ENCODE data around the gene DGKD.

DGKD gene

DNA sequence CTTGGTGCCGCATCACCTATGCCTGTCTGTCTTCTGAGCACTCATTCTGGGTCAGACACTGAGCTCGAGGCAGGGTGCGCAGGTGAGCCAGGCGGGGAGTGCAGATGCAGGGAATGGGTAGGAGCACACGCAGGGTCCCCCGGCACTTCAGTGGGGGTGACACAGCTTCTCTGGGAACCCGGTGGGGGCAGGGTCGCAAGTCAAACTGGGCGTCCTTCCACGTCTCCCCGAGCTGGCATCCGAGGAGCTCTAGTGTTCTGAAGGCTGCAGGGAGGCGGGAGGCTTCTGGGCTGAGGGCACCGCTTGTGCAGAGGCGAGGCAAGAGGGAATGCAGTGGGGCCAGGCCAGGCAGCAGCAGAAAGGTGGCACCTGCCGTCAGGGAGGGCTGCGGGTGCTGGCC is 86.0 kb downstream of the DGKD start:
- H3K4me3 ChIP-seq (replicated peaks; ENCODE audit: insufficient read depth, low read length), result no peak overlapping the region
- TF ChIP-seq, protein P1, sequence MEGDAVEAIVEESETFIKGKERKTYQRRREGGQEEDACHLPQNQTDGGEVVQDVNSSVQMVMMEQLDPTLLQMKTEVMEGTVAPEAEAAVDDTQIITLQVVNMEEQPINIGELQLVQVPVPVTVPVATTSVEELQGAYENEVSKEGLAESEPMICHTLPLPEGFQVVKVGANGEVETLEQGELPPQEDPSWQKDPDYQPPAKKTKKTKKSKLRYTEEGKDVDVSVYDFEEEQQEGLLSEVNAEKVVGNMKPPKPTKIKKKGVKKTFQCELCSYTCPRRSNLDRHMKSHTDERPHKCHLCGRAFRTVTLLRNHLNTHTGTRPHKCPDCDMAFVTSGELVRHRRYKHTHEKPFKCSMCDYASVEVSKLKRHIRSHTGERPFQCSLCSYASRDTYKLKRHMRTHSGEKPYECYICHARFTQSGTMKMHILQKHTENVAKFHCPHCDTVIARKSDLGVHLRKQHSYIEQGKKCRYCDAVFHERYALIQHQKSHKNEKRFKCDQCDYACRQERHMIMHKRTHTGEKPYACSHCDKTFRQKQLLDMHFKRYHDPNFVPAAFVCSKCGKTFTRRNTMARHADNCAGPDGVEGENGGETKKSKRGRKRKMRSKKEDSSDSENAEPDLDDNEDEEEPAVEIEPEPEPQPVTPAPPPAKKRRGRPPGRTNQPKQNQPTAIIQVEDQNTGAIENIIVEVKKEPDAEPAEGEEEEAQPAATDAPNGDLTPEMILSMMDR (IDR thresholded peaks at IDR 0.05; ENCODE audit: insufficient read depth, low read length), result no peak
- TF ChIP-seq, protein P2, sequence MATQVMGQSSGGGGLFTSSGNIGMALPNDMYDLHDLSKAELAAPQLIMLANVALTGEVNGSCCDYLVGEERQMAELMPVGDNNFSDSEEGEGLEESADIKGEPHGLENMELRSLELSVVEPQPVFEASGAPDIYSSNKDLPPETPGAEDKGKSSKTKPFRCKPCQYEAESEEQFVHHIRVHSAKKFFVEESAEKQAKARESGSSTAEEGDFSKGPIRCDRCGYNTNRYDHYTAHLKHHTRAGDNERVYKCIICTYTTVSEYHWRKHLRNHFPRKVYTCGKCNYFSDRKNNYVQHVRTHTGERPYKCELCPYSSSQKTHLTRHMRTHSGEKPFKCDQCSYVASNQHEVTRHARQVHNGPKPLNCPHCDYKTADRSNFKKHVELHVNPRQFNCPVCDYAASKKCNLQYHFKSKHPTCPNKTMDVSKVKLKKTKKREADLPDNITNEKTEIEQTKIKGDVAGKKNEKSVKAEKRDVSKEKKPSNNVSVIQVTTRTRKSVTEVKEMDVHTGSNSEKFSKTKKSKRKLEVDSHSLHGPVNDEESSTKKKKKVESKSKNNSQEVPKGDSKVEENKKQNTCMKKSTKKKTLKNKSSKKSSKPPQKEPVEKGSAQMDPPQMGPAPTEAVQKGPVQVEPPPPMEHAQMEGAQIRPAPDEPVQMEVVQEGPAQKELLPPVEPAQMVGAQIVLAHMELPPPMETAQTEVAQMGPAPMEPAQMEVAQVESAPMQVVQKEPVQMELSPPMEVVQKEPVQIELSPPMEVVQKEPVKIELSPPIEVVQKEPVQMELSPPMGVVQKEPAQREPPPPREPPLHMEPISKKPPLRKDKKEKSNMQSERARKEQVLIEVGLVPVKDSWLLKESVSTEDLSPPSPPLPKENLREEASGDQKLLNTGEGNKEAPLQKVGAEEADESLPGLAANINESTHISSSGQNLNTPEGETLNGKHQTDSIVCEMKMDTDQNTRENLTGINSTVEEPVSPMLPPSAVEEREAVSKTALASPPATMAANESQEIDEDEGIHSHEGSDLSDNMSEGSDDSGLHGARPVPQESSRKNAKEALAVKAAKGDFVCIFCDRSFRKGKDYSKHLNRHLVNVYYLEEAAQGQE (IDR thresholded peaks at IDR 0.05; ENCODE audit: insufficient replicate concordance, low read depth), result no peak
- TF ChIP-seq SPI1 (IDR thresholded peaks at IDR 0.05; ENCODE audit: borderline replicate concordance, low read depth) (no peak), GABPA (IDR thresholded peaks at IDR 0.05; ENCODE audit: low read depth) (no peak), POLR2AphosphoS5 (IDR thresholded peaks at IDR 0.05; ENCODE audit: low read depth) (no peak)
- H3K27ac ChIP-seq (replicated peaks), result no peak overlapping the region

DNA sequence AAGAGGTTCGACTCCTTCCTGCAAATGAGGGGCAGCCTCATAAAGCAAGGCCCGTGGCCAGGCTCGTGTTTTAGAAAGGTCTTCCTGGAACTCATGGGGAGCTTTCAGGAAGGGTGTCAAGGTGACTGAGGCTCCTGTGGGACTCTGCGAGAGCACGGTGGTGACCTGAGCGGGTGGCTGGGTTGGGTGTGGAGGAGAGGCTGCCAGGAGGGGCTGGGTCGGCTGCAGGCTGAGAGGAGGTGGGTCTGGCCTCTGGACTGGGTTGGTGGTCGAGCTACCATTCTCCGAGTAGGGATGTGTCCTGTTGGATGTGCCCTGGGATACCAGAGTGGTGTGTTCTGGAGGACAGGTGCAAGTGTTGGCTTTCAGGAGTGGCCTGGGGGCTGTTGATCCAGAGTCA is 86.4 kb downstream of the DGKD start:
- Histone ChIP-seq H3K4me3 (replicated peaks; ENCODE audit: insufficient read depth, low read length) (no peak overlapping the region), H3K27ac (replicated peaks) (no peak overlapping the region), H3K27me3 (ENCODE audit: insufficient read depth, poor library complexity, severe bottlenecking) (no peaks in the 10 kb centered on the region)
- TF ChIP-seq, protein P2 (IDR thresholded peaks at IDR 0.05; ENCODE audit: insufficient replicate concordance, low read depth), result no peak
- TF ChIP-seq, protein P1 (IDR thresholded peaks at IDR 0.05; ENCODE audit: insufficient read depth, low read length), result no peak
- TF ChIP-seq GABPA (IDR thresholded peaks at IDR 0.05; ENCODE audit: low read depth) (no peak), POLR2AphosphoS5 (IDR thresholded peaks at IDR 0.05; ENCODE audit: low read depth) (no peak), SPI1 (IDR thresholded peaks at IDR 0.05; ENCODE audit: borderline replicate concordance, low read depth) (no peak)
- no peak for DNase-seq (ENCODE audit: low read depth in 1 of 2, low spot score in 1 of 2)

More for the DNA sequence above, 86.0 kb downstream of the DGKD start:
- no peaks in the 10 kb centered on the region for H3K27me3 ChIP-seq (ENCODE audit: insufficient read depth, poor library complexity, severe bottlenecking)
- DNase-seq (ENCODE audit: low read depth in 1 of 2, low spot score in 1 of 2), result no peak

DNA sequence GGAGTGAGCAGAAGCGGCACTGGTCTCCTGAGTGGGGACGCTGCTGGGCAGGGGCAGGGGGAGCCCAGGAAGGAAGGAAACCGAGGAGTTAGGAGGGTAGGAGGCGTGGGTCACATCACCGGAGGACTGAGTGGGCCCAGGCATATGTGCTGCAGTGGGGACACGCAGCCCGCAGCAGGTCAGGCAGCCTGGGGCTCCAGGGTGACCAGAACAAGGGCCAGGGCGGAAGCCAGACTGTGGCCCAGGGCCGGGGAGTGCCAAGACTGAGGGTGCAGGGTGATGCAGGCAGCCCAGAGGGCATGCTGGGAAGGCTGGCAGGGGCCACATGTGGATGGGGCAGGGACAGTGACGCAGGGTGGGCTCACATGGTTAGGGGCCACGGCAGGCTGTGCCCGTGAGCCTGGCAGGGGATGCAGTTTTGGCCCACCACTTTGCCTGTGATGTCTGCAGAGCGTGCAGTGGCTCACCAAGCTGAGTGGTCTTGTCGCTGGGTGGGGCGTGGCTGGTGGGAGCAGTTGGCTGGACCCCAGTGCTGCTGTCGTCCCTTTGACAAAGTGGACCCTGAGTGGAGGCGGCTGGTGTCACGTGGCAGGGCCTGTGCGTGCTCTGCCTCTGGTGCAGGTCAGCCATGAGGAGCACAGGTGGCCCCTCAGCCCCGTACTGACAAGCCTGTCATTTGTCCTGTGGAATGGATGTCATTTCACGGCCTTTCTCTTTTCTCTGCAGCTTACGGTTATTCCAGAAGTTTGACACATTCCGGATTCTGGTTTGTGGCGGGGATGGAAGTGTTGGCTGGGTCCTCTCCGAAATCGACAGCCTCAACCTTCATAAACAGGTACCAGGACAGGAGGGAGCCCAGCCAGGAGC is 87.1 kb downstream of the DGKD start:
- TF ChIP-seq GABPA (IDR thresholded peaks at IDR 0.05; ENCODE audit: low read depth) (no peak), SPI1 (IDR thresholded peaks at IDR 0.05; ENCODE audit: borderline replicate concordance, low read depth) (no peak), POLR2AphosphoS5 (IDR thresholded peaks at IDR 0.05; ENCODE audit: low read depth) (no peak)
- TF ChIP-seq, protein P2 (IDR thresholded peaks at IDR 0.05; ENCODE audit: insufficient replicate concordance, low read depth), result no peak
- TF ChIP-seq, protein P1 (IDR thresholded peaks at IDR 0.05; ENCODE audit: insufficient read depth, low read length), result no peak
- Histone ChIP-seq H3K27me3 (ENCODE audit: insufficient read depth, poor library complexity, severe bottlenecking) (no peaks in the 10 kb centered on the region), H3K27ac (replicated peaks) (no peak overlapping the region), H3K4me3 (replicated peaks; ENCODE audit: insufficient read depth, low read length) (no peak overlapping the region)
- DNase-seq (ENCODE audit: low read depth in 1 of 2, low spot score in 1 of 2), result no peak
